Natural killer cell (primary cell): Measurements from ENCODE around the gene ERC1. TPM values are rescaled to one million over a fixed set of nuclear protein-coding genes. Genes with fewer than 3 reads are reported as not detected.
"Not testable (repeated sequence)": the region's sequence is repeated elsewhere in the genome, so short reads cannot be mapped to it uniquely, and the experiment has no call there.

Experiments
- ATAC-seq, 3 donors: fragments of 150-1000 bp in 2 of 3; fragments of 200-7000 bp in 1 of 3; cut with Tn5 transposase; 1 replicate in 1 of 3; 2 replicates in 2 of 3; pipeline ENCODE4 v1.10.0; 2021; ENCODE audit warnings: mild to moderate bottlenecking in 2 of 3, moderate library complexity in 2 of 3
- DNase-seq, 2 donors: peaks; one replicate each; pipeline versions ENCODE4 v3.0.0 to v3.0.0-alpha.2; 2013 to 2021; ENCODE audit warnings: mixed read lengths in 1 of 2
- H3K27ac ChIP-seq: one replicate; pipeline ENCODE4 v1.5.1; 2013; ENCODE audit warnings: mild to moderate bottlenecking, low read length
- H3K27me3 ChIP-seq: one replicate; pipeline ENCODE4 v1.6.1; 2013; ENCODE audit warnings: low read length; ENCODE audit not compliant: control insufficient read depth, insufficient read depth
- H3K36me3 ChIP-seq: one replicate; pipeline ENCODE4 v1.6.1; 2013; ENCODE audit warnings: low read length; ENCODE audit not compliant: control insufficient read depth, insufficient read depth
- H3K4me1 ChIP-seq: one replicate; pipeline ENCODE4 v1.6.1; 2013; ENCODE audit warnings: low read length; ENCODE audit not compliant: control insufficient read depth, insufficient read depth
- H3K4me3 ChIP-seq: one replicate; pipeline ENCODE4 v1.5.1; 2013; ENCODE audit warnings: low read length
- H3K9me3 ChIP-seq: one replicate; pipeline ENCODE4 v1.6.1; 2013; ENCODE audit warnings: low read length; ENCODE audit not compliant: control insufficient read depth, insufficient read depth
- H3K27ac Mint-ChIP-seq, 2 donors: one replicate each; pipeline ENCODE4 v1.8.0; 2022; ENCODE audit warnings: mild to moderate bottlenecking in 2 of 2, mixed read lengths in 2 of 2, moderate library complexity in 1 of 2
- H3K27me3 Mint-ChIP-seq, 2 donors: one replicate each; pipeline ENCODE4 v1.8.0; 2022; ENCODE audit warnings: low read depth in 2 of 2, mixed read lengths in 2 of 2
- H3K36me3 Mint-ChIP-seq: one replicate; pipeline ENCODE4 v1.8.0; 2022; ENCODE audit warnings: mixed read lengths
- H3K4me1 Mint-ChIP-seq, 2 donors: one replicate each; pipeline ENCODE4 v1.8.0; 2022; ENCODE audit warnings: mixed read lengths in 2 of 2
- H3K4me3 Mint-ChIP-seq: one replicate; pipeline ENCODE4 v1.8.0; 2022; ENCODE audit warnings: mild to moderate bottlenecking, moderate library complexity, mixed read lengths
- H3K9me3 Mint-ChIP-seq, 2 donors: one replicate each; pipeline ENCODE4 v1.8.0; 2022; ENCODE audit warnings: mixed read lengths in 2 of 2
- CTCF ChIP-seq: fragments of 200-600 bp; IDR thresholded peaks from one replicate; pipeline ENCODE4 v1.8.0; 2022; ENCODE audit warnings: antibody characterized with exemption
- WGBS: methylation state at CpG from one replicate; pipeline ENCODE4 v1.1.7; 2013; ENCODE audit warnings: missing lambda C conversion rate; ENCODE audit not compliant: insufficient coverage; 5-methylcytosine and 5-hydroxymethylcytosine counted together
- intact Hi-C: fragments of 100-400 bp; cut with micrococcal nuclease; formaldehyde crosslinking; loops from one replicate; pipeline ENCODE4 v1.14.2; 2022
- total RNA-seq, 4 donors: library from RNA; stranded (reverse); fragments of 120-200 nt in 1 of 4; gene quantifications; one replicate each; pipeline versions ENCODE4 v1.2.3 to v1.2.4, GENCODE V29; 2013 to 2022

ERC1 gene
- total RNA-seq, 3 donors from 2014 or later (not counting 1 experiment from before 2014, with no cell fraction given) = 43.5 to 54.0 (median 44.9) TPM

DNA sequence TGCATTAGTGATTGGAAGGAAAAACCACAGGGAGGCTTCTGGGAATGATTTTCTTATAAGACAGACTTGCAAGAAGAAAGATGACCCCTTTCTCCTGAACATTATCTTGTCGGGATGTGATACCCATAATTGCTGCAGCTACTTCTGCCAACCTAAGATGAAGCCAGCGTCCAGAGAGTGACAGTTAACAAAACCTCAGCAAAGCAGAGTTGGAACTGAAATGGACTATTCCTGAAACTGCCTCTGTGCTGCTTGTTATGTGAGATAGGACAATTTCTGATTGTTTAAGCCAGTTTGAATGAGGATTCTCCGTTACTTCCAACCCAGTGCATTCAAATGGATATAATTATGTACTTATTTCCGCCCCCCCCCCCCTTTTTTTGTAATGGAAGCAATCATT is 204.5 kb downstream of the ERC1 start:
- no peaks in the 10 kb centered on the region for H3K4me1 ChIP-seq
- Mint-ChIP-seq H3K27me3 (no peaks in the 10 kb centered on the region), H3K4me3 (no peak overlapping the region), H3K36me3 (no peaks in the 10 kb centered on the region), H3K9me3 (no peaks in the 10 kb centered on the region), H3K27ac (no peak overlapping the region), H3K4me1 (no peaks in the 10 kb centered on the region)
- no peak for ATAC-seq
- H3K4me3 ChIP-seq = no peak overlapping the region
- no peaks in the 10 kb centered on the region for H3K27me3 ChIP-seq
- peaks cover 9% of the 10 kb centered on the region for H3K36me3 ChIP-seq
- no peak overlapping the region for H3K27ac ChIP-seq
- TF ChIP-seq CTCF = no peak
- DNase-seq = no peak
- WGBS = 100% methylated on average over 2 of the region's 4 CpGs
- intact Hi-C loops = no loop called here
- H3K9me3 ChIP-seq = peaks cover 4% of the 10 kb centered on the region

- H3K27me3 ChIP-seq = no peaks in the 10 kb centered on the region
- no peak for ATAC-seq
- H3K36me3 ChIP-seq = peaks cover 2% of the 10 kb centered on the region
- H3K9me3 ChIP-seq = peaks cover 4% of the 10 kb centered on the region
- H3K27ac Mint-ChIP-seq = no peak overlapping the region
- no peak for TF ChIP-seq CTCF
- H3K36me3 Mint-ChIP-seq = no peaks in the 10 kb centered on the region
- DNase-seq = no peak
- intact Hi-C loops = no loop called here
- no peak overlapping the region for H3K4me3 ChIP-seq
- no peak overlapping the region for H3K4me3 Mint-ChIP-seq
- H3K27me3 Mint-ChIP-seq = no peaks in the 10 kb centered on the region
- H3K4me1 ChIP-seq = no peaks in the 10 kb centered on the region
- 100% methylated on average over 2 of the region's 3 CpGs for WGBS
- H3K4me1 Mint-ChIP-seq = no peaks in the 10 kb centered on the region
- H3K27ac ChIP-seq = no peak overlapping the region
- no peaks in the 10 kb centered on the region for H3K9me3 Mint-ChIP-seq
These were observed 206.4 kb downstream of the ERC1 start for GRCh38 chr12:1197264-1198018.

DNA sequence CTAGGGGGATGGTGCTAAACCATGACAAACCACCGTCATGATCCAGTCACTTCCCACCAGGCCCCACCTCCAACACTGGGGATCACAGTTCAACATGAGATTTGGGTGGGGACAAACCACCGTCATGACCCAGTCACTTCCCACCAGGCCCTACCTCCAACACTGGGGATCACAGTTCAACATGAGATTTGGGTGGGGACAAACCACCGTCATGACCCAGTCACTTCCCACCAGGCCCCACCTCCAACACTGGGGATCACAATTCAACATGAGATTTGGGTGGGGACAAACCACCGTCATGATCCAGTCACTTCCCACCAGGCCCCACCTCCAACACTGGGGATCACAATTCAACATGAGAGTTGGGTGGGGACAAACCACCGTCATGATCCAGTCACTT is 207.8 kb downstream of the ERC1 start:
- H3K27me3 ChIP-seq, ATAC-seq, H3K9me3 ChIP-seq, H3K9me3 Mint-ChIP-seq, H3K36me3 ChIP-seq, H3K4me1 ChIP-seq, H3K27me3 Mint-ChIP-seq, intact Hi-C loops, H3K27ac ChIP-seq, H3K4me3 Mint-ChIP-seq, H3K36me3 Mint-ChIP-seq, H3K27ac Mint-ChIP-seq, H3K4me1 Mint-ChIP-seq, DNase-seq, H3K4me3 ChIP-seq: not testable (repeated sequence)
- WGBS = 95% methylated on average over 5 of the region's 5 CpGs

GRCh38 chr12:1199700-1200099 is 208.7 kb downstream of the ERC1 start:
- Histone ChIP-seq H3K27me3 (no peaks in the 10 kb centered on the region), H3K9me3 (peaks cover 4% of the 10 kb centered on the region), H3K27ac (no peak overlapping the region), H3K36me3 (peaks cover 2% of the 10 kb centered on the region), H3K4me3 (no peak overlapping the region), H3K4me1 (no peaks in the 10 kb centered on the region)
- H3K27ac Mint-ChIP-seq = no peak overlapping the region
- TF ChIP-seq CTCF = no peak
- H3K36me3 Mint-ChIP-seq = no peaks in the 10 kb centered on the region
- ATAC-seq (no peak), DNase-seq (no peak)
- no peak overlapping the region for H3K4me3 Mint-ChIP-seq
- H3K4me1 Mint-ChIP-seq = no peaks in the 10 kb centered on the region
- H3K9me3 Mint-ChIP-seq = no peaks in the 10 kb centered on the region
- intact Hi-C loops = no loop called here
- no peaks in the 10 kb centered on the region for H3K27me3 Mint-ChIP-seq
